Colon (tissue), 2 donors: ENCODE measurements around the gene ZBTB45.
"Not testable (repeated sequence)": the region's sequence is repeated elsewhere in the genome, so short reads cannot be mapped to it uniquely, and the experiment has no call there.

Experiments
- FAIRE-seq: peaks from 2 replicates; lab custom pipeline; 2012; peaks lifted over from hg19 to GRCh38; lab: Jason Lieb, UNC
- donor health status: control.
- donor health status: control.

The ZBTB45 gene

DNA sequence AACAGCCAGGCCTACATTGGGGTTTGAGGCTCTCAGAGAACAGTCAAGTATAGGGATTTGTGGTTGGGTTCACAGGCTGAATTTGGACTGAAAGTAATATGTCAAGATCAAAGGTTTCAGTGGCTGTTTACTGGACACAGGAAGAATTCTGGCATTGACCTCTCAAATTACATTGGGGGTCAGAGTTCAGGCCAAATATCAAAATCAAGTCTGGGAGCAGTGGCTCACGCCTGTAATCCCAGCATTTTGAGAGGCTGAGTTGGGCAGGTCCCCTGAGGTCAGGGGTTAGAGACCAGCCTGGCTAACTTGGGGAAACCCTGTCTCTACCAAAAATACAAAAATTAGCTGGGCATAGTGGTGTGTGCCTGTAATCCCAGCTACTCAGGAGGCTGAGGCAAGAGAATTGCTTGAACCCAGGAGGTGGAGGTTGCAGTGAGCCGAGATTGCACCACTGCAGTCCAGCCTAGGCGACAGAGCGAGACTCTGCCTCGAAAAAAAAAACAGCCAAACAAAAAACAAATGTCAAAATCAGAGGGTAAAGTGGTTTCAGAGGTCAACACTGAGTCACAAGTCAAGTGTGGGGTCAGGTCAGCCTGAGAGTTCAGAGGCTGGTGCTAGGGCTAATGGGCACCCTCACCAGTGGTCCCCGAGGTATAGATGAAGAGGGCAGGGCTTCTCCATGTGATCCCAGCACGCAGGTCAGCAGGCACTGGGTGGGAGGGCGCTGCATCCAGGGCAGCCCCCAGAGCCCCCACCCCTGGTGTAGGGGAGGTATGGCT, 9.3 kb downstream of the ZBTB45 start:
- no peak for FAIRE-seq

DNA sequence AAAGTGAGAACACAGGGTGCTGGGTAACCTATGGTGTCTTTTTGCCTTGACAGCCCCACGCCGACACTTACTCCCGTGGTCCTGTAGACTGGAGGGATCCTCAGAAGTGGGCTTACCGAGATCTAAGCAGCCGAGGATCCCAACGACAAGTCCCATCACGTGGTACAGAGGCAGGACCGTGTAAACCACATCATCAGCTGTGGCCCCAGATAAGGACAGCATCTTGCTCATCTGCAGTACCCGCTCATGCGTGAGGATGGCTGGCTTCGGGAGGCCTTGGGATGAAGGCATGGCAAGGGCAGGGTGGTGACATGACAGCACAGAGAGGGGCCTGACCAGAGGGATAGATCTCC, 9.9 kb downstream of the ZBTB45 start:
- FAIRE-seq = no peak

- FAIRE-seq = not testable (repeated sequence)
Measured at GRCh38 chr19:58507602-58508223, 11.9 kb downstream of the ZBTB45 start.

DNA sequence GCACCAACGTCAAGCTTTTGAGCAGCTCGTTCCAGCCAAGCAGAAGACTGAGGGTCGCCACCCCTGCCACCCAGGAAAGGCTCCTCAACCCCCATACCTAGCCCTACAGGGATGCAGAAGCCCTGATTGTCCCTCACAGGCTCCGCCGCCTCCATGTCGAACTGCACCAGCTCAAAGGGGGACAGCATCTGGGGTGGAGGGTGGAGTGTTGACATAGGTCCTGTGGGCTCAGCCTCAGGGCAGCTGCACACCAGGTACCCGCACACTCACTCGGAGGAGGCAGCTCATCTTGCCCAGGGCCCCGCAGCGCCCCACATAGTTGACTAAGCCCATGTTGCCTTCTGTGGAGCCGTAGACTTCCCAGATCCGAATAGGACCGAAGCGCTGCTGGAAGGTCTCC, 19.4 kb downstream of the ZBTB45 start:
- FAIRE-seq = no peak

- FAIRE-seq = no peak
Measured at GRCh38 chr19:58499021-58499927, 20.3 kb downstream of the ZBTB45 start.

DNA sequence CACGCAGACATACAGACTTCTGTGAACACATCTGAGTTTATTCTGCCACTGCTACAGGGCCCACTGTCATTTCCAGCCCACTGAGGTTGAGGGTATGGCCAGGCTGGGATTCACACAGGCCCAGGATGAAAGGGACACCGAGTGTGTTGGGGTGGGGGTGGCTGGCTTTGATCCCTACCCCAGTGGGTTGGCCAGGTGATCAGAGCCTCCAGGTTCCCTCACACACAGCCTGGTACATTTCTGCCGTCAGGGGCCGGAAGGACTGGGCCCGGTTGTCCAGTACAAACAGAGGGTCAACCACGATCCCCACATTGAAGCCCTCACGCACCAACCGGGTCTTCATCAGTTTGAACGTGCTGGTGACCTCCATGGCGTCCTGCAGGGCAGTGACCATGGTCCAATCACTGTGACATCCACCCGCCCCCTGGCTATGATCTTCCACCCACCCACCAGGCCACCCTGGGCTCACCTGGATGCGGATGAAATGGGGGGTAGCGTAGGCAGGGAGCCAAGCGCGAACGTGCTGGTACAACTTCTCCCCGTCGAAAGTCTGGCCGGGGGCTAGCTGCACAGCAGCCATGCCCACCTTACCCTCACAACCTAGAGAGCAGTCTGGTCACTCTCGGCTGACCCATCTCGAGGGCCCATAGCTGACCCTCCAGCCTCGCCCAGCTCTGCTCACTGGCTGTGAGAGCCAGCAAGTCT, 21.1 kb downstream of the ZBTB45 start:
- no peak for FAIRE-seq

DNA sequence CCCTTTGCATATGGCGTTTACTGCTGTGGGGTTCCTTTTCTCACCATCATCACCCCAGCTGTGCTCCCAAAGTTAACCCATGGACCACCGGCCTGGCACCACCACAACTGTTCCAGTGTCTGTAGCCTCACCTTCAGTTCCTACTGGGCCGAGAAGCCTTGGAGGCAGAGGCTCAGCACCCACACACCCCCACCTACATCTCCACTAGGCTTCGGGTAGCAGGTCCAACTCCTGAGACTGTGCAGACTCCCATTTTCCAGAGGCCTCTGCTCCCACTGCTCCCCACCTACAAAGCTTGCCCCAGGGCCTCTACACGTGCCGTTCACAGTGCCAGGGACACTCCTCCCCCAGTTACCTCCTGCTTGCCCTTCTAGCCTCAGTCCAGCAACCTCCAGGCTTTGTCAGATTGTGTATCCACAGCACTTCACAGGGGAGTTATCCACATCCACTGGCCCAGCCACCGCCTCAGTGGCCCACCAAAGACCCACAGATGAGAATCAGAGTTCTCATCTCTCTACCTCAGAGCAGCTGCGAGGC, 21.9 kb downstream of the ZBTB45 start:
- FAIRE-seq = no peak

DNA sequence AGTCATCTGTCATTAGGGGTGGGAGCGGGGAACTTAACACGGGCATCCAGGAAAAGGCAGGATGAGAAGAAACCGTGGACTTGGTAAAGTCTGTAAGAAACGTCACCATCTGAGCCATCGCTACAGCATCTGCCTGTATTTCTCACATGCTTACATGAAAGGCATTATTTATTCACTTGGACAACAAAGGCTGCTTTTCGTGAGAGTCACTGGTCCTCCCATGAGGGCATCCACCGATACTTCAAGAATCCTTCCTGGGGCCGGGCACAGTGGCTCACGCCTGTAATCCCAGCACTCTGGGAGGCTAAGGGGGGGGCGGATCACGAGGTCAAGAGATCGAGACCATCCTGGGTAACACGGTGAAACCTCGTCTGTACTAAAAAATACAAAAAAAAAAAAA, 27.3 kb downstream of the ZBTB45 start:
- FAIRE-seq = no peak

DNA sequence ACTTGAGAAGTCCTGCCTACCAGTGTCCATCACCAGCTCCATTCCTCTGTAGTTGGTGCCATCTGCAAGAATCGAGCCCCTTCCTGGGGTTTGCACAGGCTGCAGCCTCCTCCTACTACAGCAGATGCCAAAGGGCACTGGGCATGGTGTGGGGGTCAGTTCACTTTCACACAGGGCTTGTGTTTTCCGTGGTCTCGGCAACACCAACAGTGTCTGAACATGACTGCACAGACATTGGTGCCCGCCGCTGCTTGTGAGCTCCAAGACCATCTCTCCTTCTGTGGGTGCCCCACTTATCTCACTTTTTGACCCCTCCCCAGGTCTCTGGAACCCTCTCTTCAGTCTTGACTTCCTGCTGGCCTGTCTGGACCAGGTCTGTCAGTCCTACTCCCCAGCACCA, 28.2 kb downstream of the ZBTB45 start:
- FAIRE-seq = no peak

GRCh38 chr19:58484349-58484748, 35.3 kb downstream of the ZBTB45 start:
- FAIRE-seq = not testable (repeated sequence)

GRCh38 chr19:58483776-58484175, 35.8 kb downstream of the ZBTB45 start:
- FAIRE-seq = no peak

- FAIRE-seq = no peak
Measured at GRCh38 chr19:58482372-58482771, 37.2 kb downstream of the ZBTB45 start.

DNA sequence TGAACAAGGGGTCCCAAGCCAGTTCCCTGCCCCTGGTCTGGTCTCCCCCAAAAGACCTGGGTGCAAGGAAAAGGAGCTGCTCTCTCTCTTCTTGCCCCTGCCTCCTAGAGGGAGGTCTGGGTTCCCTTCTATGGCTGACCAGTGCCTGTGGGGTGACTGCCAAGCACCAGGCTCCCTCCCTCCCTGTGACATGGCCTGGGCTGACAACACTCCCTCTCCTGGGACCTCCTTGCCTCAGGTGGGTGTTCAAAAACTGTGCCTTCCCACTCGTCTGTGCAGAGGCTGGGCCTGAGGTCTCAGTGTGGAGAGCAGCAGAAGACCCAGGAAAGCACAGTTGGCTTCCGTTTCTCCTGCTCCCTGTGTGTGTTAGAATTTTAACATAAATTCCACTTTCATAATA, 38.8 kb downstream of the ZBTB45 start:
- no peak for FAIRE-seq

DNA sequence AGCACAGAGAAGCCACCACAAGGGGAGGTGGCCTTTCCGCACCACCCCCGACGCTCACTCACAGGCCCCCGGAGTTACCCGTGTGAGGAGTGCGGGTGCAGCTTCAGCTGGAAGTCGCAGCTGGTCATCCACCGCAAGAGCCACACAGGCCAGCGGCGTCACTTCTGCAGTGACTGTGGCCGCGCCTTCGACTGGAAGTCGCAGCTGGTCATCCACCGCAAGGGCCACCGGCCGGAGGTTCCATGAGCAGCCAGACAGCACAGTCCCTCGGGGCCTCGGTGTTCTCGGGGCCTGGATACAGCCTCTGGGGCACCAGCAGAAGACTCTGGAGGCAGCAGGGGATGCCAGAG, 39.2 kb downstream of the ZBTB45 start:
- no peak for FAIRE-seq

- FAIRE-seq = no peak
Measured at GRCh38 chr19:58479736-58480480, 39.7 kb downstream of the ZBTB45 start.

DNA sequence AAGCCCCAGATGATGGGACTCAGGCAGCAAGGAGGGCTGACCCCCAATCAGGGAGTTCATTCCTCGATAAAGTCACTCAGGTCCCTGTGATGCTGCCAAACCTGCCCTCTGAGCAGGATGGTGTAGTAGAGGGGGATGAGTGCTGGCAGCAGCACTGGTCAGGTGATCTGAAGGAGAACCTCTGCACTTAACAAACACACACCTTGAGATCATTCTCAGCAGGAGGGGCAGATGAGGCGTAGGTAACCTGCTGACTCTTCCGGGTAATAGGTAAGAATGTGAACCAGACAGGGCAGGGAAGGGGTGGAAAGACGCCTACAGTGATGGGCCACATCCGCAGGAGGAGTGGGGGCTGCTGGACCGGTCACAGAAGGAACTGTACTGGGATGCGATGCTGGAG, 40.3 kb downstream of the ZBTB45 start:
- no peak for FAIRE-seq

DNA sequence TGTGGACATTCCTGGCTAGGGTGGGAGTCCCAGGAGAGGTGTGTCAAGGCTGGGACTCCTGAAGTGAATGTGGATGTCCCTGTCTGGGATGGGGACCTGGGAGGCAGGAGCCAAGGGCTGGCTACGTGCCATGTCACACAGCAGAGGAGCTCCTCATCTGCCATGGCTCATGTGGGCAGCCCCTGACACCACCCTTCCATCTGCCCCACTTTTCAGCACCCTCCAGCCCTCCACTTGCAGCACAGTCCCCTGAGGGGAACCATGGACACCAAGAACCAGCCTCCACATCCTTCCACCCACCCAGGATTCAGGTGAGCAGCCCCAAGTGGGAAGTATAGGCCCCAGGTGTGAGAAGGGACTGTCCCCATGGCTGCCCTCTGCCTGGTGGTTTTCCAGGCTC, 41.7 kb downstream of the ZBTB45 start:
- FAIRE-seq = no peak

GRCh38 chr19:58477130-58477529, 42.5 kb downstream of the ZBTB45 start:
- FAIRE-seq = no peak

DNA sequence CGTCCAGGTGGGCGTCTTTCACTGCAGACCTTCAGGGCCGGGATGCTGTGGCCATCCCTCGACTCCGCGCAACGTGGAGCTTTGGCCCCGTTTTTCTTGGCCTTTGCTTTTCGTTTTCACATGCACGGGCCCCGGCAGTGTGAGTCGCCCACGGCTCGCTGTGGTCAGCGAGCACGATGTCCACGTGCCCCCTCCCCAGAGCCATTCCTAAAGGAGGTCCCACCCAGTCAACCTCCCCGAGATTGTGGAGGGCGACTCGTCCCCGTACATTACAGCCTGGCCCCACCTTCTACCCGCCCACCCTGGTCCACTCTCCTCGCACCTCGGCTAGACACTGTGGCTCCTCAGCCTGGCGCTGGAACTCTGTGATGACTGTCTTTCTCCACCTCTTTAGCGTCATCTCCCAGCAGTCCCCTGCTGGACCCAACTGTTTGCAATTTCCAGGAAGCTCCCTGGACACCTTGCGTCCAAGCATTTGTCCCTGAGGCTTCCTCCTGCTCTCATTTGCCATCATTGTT, 43.1 kb downstream of the ZBTB45 start:
- no peak for FAIRE-seq

DNA sequence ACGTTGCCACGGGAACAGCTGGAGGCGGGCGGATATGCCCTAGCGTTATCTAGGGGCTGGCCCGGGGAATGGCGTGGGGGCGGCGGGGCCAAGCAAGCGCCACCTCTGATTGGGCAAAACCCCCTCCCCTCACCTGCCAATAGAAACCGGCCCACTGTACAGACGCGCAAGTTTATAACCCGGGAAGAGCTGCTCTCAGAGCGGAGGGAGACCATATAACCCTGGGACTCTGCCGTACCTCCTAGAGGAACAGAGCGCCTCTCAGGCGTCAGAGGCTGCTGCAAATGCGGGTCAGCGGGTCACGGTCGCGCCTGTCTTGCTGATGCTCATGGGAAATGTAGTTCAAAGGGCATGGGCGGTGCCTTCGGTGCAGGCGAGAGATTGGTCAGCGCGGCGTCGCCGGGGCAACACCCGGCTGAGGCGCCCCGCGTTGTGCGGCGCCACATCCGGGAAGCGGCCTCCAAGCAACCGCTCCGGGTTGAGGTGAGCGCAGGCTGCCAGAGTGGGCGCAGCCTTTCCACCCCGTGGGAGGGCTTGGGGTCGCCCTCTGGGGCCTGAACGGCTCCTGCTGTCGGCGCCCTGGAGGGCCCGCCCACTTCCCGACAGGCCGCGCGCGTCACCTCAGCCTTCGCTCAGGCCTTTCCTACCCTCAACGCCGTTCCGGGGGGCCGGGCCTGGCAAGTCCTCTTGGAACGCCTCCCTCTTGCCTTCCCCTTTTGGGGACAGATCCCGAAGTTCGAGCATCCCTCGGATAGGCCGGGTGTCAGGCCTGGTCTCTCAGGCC, 43.7 kb downstream of the ZBTB45 start, which contains the start of gene ZNF446:
ZNF446 (plus strand) TSS at position 639 of the 784 bp plus-strand sequence. CDS start 867 bp downstream, outside the sequence.
- no peak for FAIRE-seq
